ENCODE results near the gene SLC35A1.
A peak's percentile ranks its signal among the peaks of the same experiment; 100 is the strongest.
"Not testable (repeated sequence)": the region's sequence is repeated elsewhere in the genome, so short reads cannot be mapped to it uniquely, and the experiment has no call there.

The SLC35A1 gene

GRCh38 chr6:87472525-87473418 lies at the start of gene SLC35A1:
Gene SLC35A1 (plus strand): TSS chr6:87472974. CDS start chr6:87473004, 30 bp downstream.
- DNase-seq (ENCODE audit: low spot score): peak; percentile 71

GRCh38 chr6:87426789-87427188 lies 46.0 kb upstream of the SLC35A1 start:
- no peak for DNase-seq (ENCODE audit: low spot score)

GRCh38 chr6:87430499-87430898 lies 42.3 kb upstream of the SLC35A1 start:
- no peak for DNase-seq (ENCODE audit: low spot score)

DNA sequence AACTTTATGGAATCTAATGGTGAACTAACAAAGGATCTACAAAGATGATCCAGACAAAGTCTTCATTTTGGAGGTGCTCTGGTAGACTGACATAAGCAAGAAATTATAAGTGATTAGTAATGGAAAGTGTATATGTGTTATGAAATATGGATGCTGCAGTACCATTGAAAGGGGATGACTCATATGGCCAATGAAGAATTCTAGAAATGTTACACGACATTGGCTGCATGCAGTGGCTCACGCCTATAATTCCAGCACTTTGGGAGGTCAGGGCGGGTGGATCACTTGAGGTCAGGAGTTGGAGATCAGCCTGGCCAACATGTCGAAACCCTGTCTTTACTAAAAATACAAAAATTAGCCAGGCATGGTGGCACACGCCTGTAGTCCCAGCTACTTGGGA lies 41.5 kb upstream of the SLC35A1 start:
- DNase-seq (ENCODE audit: low spot score): no peak

GRCh38 chr6:87436435-87436834 lies 36.3 kb upstream of the SLC35A1 start:
- peak; percentile 37 for DNase-seq (ENCODE audit: low spot score)

- no peak for DNase-seq (ENCODE audit: low spot score)
These were observed 31.1 kb upstream of the SLC35A1 start for GRCh38 chr6:87441711-87442110.

DNA sequence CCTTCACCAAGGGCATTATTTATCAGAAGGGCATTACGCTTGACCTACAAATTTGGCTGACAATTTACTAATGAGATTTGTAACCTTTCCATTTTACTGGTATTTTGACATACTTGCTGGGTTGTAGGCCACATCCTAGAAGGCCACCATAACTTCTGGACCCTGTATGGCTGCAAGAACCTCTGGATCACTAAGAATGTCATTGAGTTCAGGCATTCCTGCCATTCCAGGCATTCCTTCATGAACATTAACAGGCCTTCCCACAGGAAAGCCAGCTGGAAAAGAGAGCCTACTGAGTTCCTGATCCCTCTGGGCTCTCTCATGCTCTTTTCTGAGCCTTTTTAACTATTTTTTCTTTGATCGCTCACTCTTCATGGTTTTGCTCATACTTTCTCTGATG lies 28.4 kb upstream of the SLC35A1 start:
- DNase-seq (ENCODE audit: low spot score): no peak

DNA sequence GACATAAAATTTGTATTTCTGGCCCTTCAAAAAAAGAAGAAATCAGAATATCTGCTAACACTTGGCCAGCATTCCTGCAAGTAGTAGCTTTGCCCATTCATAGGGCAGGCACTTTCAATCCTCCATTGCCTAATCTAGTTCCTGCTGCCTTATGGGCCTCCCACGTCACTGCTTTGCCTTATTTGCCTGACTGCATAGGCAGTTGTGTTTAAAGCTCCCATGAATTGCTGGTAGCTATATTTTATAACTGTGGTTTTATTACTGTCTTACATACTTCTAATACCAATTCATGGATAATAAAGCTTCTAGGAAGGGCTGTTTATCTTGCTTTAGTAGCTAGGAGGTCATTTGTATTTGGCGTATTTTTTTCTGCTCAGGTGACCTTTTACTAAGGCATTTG lies 7.7 kb upstream of the SLC35A1 start:
- no peak for DNase-seq (ENCODE audit: low spot score)

- DNase-seq (ENCODE audit: low spot score): no peak
These were observed 687 bp downstream of the SLC35A1 start for GRCh38 chr6:87473419-87473903.

GRCh38 chr6:87481931-87482330 lies 9.2 kb downstream of the SLC35A1 start:
- DNase-seq (ENCODE audit: low spot score): no peak

DNA sequence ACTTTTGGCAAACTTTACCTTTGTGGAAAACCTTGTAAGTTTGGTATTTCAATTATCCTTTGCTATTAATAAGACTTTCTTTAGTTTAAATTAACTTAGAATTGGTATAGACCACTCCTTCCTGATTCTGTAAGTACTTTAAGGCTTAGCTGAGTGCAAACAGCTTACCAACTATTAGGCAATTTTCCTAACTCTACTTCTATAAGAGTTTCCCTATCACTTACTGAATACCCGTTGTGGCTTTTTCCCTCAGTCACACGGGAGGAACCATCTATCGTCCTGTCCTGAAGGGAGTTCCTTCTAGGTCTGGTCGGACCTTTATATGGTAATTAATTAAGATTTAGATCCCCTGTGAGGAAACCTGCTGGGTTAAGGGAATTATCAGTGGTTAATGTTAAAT lies 9.6 kb downstream of the SLC35A1 start:
- DNase-seq (ENCODE audit: low spot score): no peak

GRCh38 chr6:87483929-87484328 lies 11.2 kb downstream of the SLC35A1 start:
- no peak for DNase-seq (ENCODE audit: low spot score)

GRCh38 chr6:87484491-87484890 lies 11.7 kb downstream of the SLC35A1 start:
- DNase-seq (ENCODE audit: low spot score): no peak

DNA sequence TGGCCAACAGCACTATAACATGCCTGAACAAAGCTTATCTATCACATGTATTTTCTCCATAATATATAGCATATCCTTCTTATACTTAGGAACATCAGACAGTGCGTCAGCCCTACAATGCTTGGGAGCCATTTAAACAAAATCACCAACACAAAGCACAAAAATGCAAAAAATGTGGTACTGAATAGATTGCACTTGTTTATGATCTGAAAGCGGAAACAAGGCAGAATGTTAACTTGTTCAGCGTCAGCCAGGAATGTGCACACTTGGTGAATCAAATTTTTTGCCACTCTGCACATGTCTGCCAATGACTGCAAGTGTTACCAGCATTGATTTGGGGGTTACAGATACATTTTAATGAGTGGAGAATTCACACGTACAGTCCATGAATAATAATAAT lies 14.8 kb downstream of the SLC35A1 start:
- no peak for DNase-seq (ENCODE audit: low spot score)

DNA sequence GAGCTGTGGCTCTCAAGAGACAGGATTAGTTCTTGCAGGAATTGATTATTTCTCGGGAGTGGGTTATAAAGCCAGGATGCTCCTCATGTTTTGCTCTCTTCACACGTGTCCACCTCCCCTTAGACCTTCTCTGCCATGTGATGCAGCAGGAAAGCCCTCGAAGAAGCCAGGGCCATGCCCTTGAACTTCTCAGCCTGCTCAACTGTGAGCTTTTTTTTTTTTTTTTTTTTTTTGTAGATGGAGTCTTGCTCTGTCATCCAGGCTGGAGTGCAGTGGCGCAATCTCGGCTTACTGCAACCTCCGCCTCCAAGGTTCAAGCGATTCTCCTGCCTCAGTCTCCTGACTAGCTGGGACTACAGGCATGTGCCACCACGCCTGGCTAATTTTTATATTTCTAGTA lies 16.6 kb downstream of the SLC35A1 start:
- not testable (repeated sequence) for DNase-seq (ENCODE audit: low spot score)

DNA sequence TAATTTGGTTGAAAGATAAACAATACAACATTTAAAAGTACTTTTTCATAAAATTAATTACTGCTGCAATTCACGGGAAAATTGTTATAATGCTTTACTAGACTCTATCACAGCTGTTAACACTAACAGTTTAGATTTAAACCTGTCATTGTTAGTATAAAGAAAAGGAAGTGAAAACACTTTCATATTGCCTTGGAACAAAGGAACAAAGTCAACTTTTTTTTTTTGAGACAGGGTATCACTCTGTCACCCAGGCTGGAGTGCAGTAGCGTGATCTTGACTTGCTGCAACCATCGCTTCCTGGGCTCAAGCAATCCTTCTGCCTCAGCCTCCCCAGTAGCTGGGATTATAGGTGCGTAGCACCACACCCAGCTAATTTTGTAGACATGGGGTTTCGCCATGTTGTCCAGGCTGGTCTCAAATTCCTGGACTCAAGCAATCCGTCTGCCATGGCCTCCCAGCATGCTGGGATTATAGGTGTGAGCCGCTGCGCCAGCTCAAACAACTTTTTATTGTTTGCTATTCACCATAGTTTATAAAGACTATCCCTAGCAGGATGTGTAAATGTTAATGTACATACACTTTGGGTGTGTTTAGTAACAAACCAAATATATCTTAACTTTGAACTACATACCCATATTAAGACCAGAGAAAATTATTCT lies 22.1 kb downstream of the SLC35A1 start:
- no peak for DNase-seq (ENCODE audit: low spot score)

- no peak for DNase-seq (ENCODE audit: low spot score)
These were observed 25.3 kb downstream of the SLC35A1 start for GRCh38 chr6:87498048-87498447.

GRCh38 chr6:87501809-87502572 lies 29.2 kb downstream of the SLC35A1 start:
- no peak for DNase-seq (ENCODE audit: low spot score)

DNA sequence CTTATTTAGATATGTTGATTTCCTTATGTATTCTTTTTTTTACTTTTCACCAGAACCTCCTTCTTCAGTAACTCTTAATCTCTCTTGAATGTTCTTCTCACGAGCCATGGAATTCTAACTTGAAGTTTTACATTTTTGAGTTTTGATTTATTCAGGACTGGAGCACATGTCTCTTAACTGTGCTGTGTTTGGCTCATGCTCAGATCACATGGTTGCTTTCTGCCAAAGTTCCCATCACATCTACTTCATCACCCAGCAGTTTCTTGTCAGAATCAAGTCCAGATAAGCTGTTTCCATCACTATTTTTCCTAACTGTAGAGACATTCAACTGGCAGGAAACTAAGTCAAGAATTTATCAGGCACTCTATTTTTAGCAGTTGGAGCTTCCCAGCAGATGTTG lies 31.7 kb downstream of the SLC35A1 start:
- no peak for DNase-seq (ENCODE audit: low spot score)

GRCh38 chr6:87514831-87515230 lies 42.1 kb downstream of the SLC35A1 start:
- no peak for DNase-seq (ENCODE audit: low spot score)

DNA sequence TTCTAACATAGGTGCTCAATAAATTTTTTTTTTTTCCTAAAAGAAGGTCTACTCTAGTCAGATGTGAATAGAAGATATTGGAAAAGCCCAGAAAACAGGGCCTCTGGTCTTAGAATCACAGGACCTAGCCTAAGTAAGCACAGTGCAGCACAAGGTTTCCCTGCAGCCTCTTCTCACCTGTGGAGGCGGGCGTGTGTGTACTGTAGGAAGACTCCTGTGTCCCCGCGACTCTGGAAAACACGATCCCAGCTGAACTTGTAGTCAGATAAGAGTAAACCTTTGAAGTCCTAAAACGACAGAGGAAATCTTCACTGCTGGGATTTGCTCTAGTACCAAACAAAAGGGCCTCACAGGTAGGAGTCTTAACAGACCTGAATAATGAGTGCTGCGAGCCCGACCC lies 45.7 kb downstream of the SLC35A1 start:
- DNase-seq (ENCODE audit: low spot score): no peak

DNA sequence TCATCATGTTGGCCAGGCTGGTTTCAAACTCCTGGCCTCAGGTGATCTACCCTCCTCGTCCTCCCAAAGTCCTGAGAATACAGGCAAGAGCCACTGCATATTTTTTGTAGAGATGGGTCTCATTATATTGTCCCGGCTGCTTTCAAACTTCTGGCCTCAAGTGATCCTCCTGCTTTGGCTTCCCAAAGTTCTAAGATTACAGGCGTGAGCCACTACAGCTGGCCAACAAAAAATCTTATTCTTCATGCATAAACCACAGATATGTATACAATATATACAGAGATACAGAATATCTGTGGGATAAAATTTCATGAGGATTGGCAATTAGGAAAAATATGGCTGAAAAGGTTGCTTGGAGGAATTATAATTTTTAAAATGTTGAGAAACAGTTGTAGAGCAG lies 49.9 kb downstream of the SLC35A1 start:
- no peak for DNase-seq (ENCODE audit: low spot score)

GRCh38 chr6:87529221-87529620 lies 56.4 kb downstream of the SLC35A1 start:
- DNase-seq (ENCODE audit: low spot score): no peak

Data from kidney capillary endothelial cell (primary cell).